DMS53 (cell line): ENCODE measurements around the gene MCC.

Source experiments
- DNase-seq: peaks from one replicate; lab custom pipeline; 2025; lab: John Stamatoyannopoulos, UW

The MCC gene

GRCh38 chr5:113176196-113176595, 312.1 kb downstream of the MCC start:
- DNase-seq = no peak

GRCh38 chr5:113172231-113172826, 315.9 kb downstream of the MCC start:
- DNase-seq = no peak

- DNase-seq = no peak
Measured at GRCh38 chr5:113171520-113171919, 316.7 kb downstream of the MCC start.

GRCh38 chr5:113170707-113171106, 317.5 kb downstream of the MCC start:
- no peak for DNase-seq

GRCh38 chr5:113169720-113170119, 318.5 kb downstream of the MCC start:
- DNase-seq = no peak

- no peak for DNase-seq
Measured at GRCh38 chr5:113167985-113168384, 320.3 kb downstream of the MCC start.

GRCh38 chr5:113166852-113167366, 321.3 kb downstream of the MCC start:
- DNase-seq = peak; percentile 40

- DNase-seq = no peak
Measured at GRCh38 chr5:113166261-113166660, 322.0 kb downstream of the MCC start.

GRCh38 chr5:113164021-113164420, 324.2 kb downstream of the MCC start:
- DNase-seq = no peak

GRCh38 chr5:113163328-113163727, 324.9 kb downstream of the MCC start:
- DNase-seq = no peak

GRCh38 chr5:113162770-113163169, 325.5 kb downstream of the MCC start:
- DNase-seq = no peak

GRCh38 chr5:113162208-113162607, 326.0 kb downstream of the MCC start:
- DNase-seq = no peak

- no peak for DNase-seq
Measured at GRCh38 chr5:113161806-113162205, 326.4 kb downstream of the MCC start.

GRCh38 chr5:113157886-113158285, 330.4 kb downstream of the MCC start:
- no peak for DNase-seq

- DNase-seq = no peak
Measured at GRCh38 chr5:113156271-113156877, 331.9 kb downstream of the MCC start.

GRCh38 chr5:113153512-113154097, 334.6 kb downstream of the MCC start:
- no peak for DNase-seq

GRCh38 chr5:113152380-113152740, 335.9 kb downstream of the MCC start:
- DNase-seq = no peak

GRCh38 chr5:113151641-113152379, 336.4 kb downstream of the MCC start:
- no peak for DNase-seq

GRCh38 chr5:113150821-113151220, 337.4 kb downstream of the MCC start:
- DNase-seq = no peak

GRCh38 chr5:113150221-113150620, 338.0 kb downstream of the MCC start:
- DNase-seq = no peak

GRCh38 chr5:113147537-113147936, 340.7 kb downstream of the MCC start:
- DNase-seq = no peak

GRCh38 chr5:113147101-113147508, 341.1 kb downstream of the MCC start:
- DNase-seq = no peak
